Thoracic aorta (tissue), 2 donors: ENCODE measurements around the gene TCFL5. TPM values are rescaled to one million over a fixed set of nuclear protein-coding genes. Genes with fewer than 3 reads are reported as not detected.

ENCODE experiments used
- ATAC-seq: fragments of 150-250 bp; one replicate; pipeline ENCODE4 v1.8.0; 2017; ENCODE audit warnings: low read depth; ENCODE audit not compliant: insufficient number of reproducible peaks, low FRiP score
- DNase-seq: peaks from one replicate; pipeline ENCODE4 v3.0.0-alpha.2; 2020; ENCODE audit warnings: low spot score
- H3K27ac ChIP-seq, 2 donors: fragments of 200-600 bp; sonication (generic); 1 replicate in 1 of 2; 2 replicates in 1 of 2; pipeline ENCODE4 v1.5.1; 2016; ENCODE audit warnings: mild to moderate bottlenecking in 2 of 2, moderate library complexity in 2 of 2
- H3K27me3 ChIP-seq: fragments of 200-600 bp; sonication (generic); replicated peaks from 2 replicates; pipeline ENCODE4 v1.6.0; 2016; ENCODE audit warnings: mild to moderate bottlenecking; ENCODE audit not compliant: insufficient read depth
- H3K36me3 ChIP-seq: fragments of 200-600 bp; sonication (generic); one replicate; pipeline ENCODE4 v1.5.1; 2016
- H3K4me1 ChIP-seq, 2 donors: fragments of 200-600 bp; sonication (generic); 1 replicate in 1 of 2; 2 replicates in 1 of 2; pipeline versions ENCODE4 v1.5.1 to v1.6.0; 2016; ENCODE audit warnings: low read depth in 2 of 2, mild to moderate bottlenecking in 1 of 2; ENCODE audit not compliant: control insufficient read depth in 1 of 2
- H3K4me3 ChIP-seq: fragments of 200-600 bp; sonication (generic); 2 replicates; pipeline ENCODE4 v1.5.1; 2016; ENCODE audit warnings: mild to moderate bottlenecking
- H3K9me3 ChIP-seq: fragments of 200-600 bp; sonication (generic); 2 replicates; pipeline ENCODE4 v1.5.1; 2016
- CTCF ChIP-seq: fragments of 200-600 bp; sonication (generic); IDR thresholded peaks from one replicate; pipeline ENCODE4 v1.5.1; 2019; ENCODE audit warnings: antibody characterized with exemption
- total RNA-seq, 2 donors: library from RNA; depleted of rRNA; stranded (reverse); fragments of >200 nt; gene quantifications; one replicate each; pipeline versions ENCODE4 v1.1.0 to v1.2.3, GENCODE V29; 2016

Gene TCFL5
- total RNA-seq, 2 donors from 2014 or later, result 3.8 to 6.2 TPM

DNA sequence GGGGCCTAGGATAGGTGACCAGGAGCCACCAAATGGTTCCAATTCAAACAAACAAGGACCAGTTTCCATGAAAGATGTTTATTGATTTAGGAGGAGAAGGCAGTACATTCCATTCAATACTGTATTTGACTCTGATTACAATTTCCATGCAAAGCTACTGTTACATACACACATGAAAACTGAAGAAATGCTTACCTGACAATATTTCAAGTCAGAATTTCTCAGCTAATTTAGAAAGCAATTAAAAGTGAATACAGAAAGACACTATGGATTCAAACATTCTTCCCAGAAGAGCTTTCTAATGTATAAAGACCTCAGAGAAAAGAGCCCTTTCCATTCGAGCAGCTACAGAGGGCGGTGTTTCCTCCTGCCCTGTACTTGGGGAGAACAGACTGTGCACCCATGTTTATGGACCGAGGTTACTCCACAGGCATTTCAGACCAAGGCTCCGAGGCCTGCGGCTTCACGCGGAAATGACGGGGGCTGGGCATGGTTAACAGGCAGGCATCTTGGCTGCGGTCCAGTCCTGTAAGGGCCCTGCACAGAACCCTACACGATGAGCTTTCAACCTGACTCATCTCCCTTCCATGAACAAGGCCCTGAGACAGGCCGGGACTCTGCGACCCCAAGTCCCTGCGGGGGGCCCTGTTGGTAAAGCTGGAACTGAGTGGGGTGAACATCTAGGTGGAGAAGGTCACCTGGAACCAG is 25.7 kb upstream of the TCFL5 start:
- peaks cover 52% of the 10 kb centered on the region for H3K36me3 ChIP-seq
- H3K9me3 ChIP-seq, result no peaks in the 10 kb centered on the region
- no peaks in the 10 kb centered on the region for H3K27me3 ChIP-seq
- no peak for TF ChIP-seq CTCF
- H3K27ac ChIP-seq, result no peak overlapping the region
- DNase-seq, result no peak
- no peak overlapping the region for H3K4me3 ChIP-seq
- ATAC-seq, result no peak
- H3K4me1 ChIP-seq, result no peaks in the 10 kb centered on the region

GRCh38 chr20:62886709-62887058 is 25.1 kb upstream of the TCFL5 start:
- TF ChIP-seq CTCF, result no peak
- no peaks in the 10 kb centered on the region for H3K27me3 ChIP-seq
- H3K27ac ChIP-seq, result no peak overlapping the region
- DNase-seq, result no peak
- ATAC-seq, result no peak
- no peaks in the 10 kb centered on the region for H3K9me3 ChIP-seq
- peaks cover 49% of the 10 kb centered on the region for H3K36me3 ChIP-seq
- H3K4me1 ChIP-seq, result no peaks in the 10 kb centered on the region
- no peak overlapping the region for H3K4me3 ChIP-seq

DNA sequence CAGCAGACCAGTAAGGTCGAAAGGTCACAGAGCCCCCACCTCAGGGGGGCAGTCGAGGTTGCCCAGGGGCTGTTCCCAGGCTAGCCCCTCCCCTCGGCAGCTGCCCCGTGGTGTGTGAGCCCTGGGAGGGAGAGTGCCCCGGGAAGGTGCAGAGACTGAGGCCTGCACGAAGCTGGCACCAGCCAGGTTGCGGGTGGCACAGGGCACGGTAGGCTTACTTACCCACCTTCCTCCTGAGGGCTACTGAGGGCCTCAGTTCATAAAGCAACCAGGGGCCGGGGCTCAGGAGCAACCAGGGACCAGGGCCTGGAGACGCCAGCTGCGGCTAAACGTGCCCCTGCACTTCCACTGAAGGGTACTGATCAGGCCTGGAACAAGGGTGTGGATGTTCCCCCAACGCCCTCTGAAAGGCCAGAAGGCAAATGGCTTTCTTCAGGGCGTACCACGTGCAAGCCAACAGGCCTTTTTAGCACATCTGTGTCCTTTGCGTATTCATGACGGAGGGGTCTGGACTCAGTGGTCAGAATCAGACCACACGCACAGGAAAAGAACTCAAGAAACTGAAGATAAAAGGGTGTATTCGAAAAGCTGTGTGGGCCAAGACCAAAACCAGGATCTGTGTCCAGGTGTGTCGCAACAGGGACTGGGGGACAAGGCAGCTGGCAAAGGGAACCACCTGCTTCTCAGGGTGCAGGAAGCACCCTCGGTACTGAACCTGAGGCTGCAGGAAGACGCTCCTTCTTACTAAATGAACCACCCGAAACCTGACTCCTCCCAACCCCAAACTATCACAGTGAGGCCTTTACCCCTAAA is 24.5 kb upstream of the TCFL5 start:
- no peak for TF ChIP-seq CTCF
- Histone ChIP-seq H3K27ac (no peak overlapping the region), H3K9me3 (no peaks in the 10 kb centered on the region), H3K4me3 (no peak overlapping the region), H3K27me3 (no peaks in the 10 kb centered on the region), H3K36me3 (peaks cover 49% of the 10 kb centered on the region), H3K4me1 (no peaks in the 10 kb centered on the region)
- no peak for DNase-seq
- no peak for ATAC-seq

DNA sequence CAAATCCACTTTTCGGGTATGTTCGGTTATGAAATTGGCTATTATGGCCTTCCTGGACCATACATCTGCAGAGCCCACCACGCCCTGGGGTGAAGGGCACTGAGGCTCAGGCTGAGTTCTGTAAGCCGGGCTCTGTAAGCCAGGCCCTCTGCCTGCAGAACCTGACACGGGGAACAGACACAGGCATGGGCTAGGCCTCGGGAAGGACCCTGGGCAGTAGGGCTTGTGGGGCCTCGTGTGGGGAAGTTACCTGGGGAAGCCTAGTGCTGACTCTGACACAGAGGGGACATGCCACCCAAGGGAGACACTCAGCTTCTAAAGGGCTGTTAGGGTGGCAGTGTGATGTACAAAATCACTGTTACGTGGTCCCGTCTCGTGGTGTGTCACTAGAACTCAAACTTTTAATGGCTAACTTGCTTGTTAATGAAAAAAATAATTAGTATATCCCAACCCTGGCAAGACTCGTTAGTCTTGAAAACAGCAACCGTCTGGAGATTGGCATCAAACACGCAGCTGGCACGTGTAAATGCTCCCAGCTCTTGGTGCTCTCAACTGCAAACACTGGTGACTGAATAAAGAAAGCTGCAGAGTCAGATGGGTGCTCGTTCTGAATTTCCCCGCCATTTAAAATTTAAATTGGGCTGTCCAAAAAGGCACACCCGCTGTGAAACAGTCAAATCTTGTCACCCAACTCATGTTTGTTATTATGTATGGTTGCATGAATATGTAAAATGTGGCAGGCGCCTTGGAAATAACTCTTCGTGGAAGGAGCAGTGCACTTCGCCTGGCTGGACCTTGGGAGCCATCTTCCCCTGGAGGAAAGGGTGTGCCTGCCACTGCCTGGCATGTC is 23.6 kb upstream of the TCFL5 start:
- Histone ChIP-seq H3K36me3 (peaks cover 46% of the 10 kb centered on the region), H3K27ac (no peak overlapping the region), H3K9me3 (no peaks in the 10 kb centered on the region), H3K4me1 (no peaks in the 10 kb centered on the region), H3K4me3 (no peak overlapping the region), H3K27me3 (no peaks in the 10 kb centered on the region)
- TF ChIP-seq CTCF, result no peak
- ATAC-seq, result no peak
- no peak for DNase-seq

DNA sequence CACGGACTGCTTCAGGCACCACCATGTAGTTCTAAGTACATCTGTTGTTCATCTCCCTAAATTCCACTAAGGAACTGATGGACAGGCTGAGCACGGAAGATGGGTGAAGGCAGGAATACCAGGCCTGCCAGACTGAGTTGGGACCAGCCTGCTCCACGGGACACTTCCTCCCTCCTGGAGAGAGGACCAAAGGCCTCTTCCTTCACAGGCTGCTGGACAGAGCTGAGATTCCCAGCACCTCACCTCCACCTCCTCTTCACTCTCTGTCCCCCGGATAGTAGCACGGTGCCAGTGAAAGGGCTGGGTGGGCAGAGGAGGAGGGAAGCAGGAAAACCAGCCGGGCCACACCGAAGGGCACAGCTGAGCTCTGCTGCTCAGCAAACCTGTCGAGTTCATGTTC is 22.9 kb upstream of the TCFL5 start:
- ATAC-seq (no peak), DNase-seq (no peak)
- H3K4me1 ChIP-seq, result no peaks in the 10 kb centered on the region
- no peak overlapping the region for H3K27ac ChIP-seq
- H3K27me3 ChIP-seq, result no peaks in the 10 kb centered on the region
- H3K36me3 ChIP-seq, result peaks cover 39% of the 10 kb centered on the region
- no peaks in the 10 kb centered on the region for H3K9me3 ChIP-seq
- no peak overlapping the region for H3K4me3 ChIP-seq
- TF ChIP-seq CTCF, result no peak
